ENCODE results near the gene GPR153. TPM values are rescaled to one million over a fixed set of nuclear protein-coding genes. Genes with fewer than 3 reads are reported as not detected.

The GPR153 gene
- total RNA-seq, 4 donors from 2014 or later = 5.6 to 22.1 (median 10.3) TPM

- H3K27me3 ChIP-seq = no peaks in the 10 kb centered on the region
- no peaks in the 10 kb centered on the region for H3K9me3 ChIP-seq
- intact Hi-C loops (cut with DNase I; ENCODE audit: low total_unique reads) = no loop called here
- no peak for TF ChIP-seq CTCF (IDR thresholded peaks at IDR 0.05)
- no peak for TF ChIP-seq POLR2A (IDR thresholded peaks at IDR 0.05)
- H3K27ac ChIP-seq = no peak overlapping the region
- peaks cover 0 to 8% of the 10 kb centered on the region in 2 donors for H3K4me1 ChIP-seq
- H3K4me3 ChIP-seq = no peak overlapping the region
- no peaks in the 10 kb centered on the region for H3K36me3 ChIP-seq
- DNase-seq = no peak
Observed at GRCh38 chr1:6212193-6212959, 48.5 kb downstream of the GPR153 start.

- no peak for DNase-seq
- TF ChIP-seq POLR2A (IDR thresholded peaks at IDR 0.05) (no peak), CTCF (IDR thresholded peaks at IDR 0.05) (no peak)
- Histone ChIP-seq H3K4me1 (peaks cover 0 to 8% of the 10 kb centered on the region in 2 donors), H3K27me3 (no peaks in the 10 kb centered on the region), H3K4me3 (no peak overlapping the region), H3K36me3 (no peaks in the 10 kb centered on the region), H3K27ac (no peak overlapping the region), H3K9me3 (no peaks in the 10 kb centered on the region)
- intact Hi-C loops (cut with DNase I; ENCODE audit: low total_unique reads) = no loop called here
Observed at GRCh38 chr1:6211731-6212130, 49.2 kb downstream of the GPR153 start.

DNA sequence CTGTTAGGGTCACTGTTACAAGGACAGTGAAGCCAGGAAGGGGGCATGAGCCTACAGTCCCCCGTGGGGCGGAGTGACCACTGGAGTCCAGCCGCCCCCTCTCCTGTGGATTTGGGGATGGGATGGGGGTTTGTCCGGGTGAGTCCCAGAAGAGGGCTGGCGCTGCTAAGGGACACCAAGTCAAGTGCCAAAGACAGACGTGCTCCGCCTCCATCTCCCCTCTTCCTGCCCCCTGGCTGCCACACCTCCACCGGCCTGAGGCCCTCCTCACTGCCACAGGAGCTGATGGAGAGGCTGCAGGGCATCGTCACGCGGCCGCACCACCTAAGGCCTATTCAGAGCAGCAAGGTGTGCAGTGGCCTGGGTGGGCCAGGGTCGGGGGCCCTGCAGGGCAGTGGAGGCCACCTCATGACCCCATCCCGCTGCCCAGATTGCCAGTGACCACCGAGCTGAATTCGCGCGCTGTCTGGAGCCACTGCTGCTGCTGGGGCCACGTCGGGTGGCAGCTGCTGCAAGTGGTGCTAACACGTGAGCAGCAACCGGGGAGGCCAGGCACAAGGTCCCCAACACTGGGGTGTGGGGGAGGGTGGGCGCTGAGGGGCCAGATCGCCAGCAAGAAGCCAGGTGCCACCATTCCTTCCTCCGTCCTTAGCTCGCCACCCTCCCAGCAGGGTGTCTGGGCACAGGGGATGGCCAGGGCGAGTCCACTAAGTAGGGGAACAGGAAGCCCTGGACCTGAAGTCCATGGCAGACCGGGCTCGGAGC, 50.1 kb downstream of the GPR153 start:
- TF ChIP-seq POLR2A (IDR thresholded peaks at IDR 0.05) (no peak), CTCF (IDR thresholded peaks at IDR 0.05) (no peak)

GRCh38 chr1:6209661-6210580, 51.0 kb downstream of the GPR153 start:
- Histone ChIP-seq H3K4me1 (peaks cover 0 to 8% of the 10 kb centered on the region in 2 donors), H3K4me3 (no peak overlapping the region), H3K27me3 (no peaks in the 10 kb centered on the region), H3K9me3 (no peaks in the 10 kb centered on the region), H3K27ac (no peak overlapping the region), H3K36me3 (no peaks in the 10 kb centered on the region)
- intact Hi-C loops (cut with DNase I; ENCODE audit: low total_unique reads) = no loop called here
- DNase-seq = no peak
- TF ChIP-seq CTCF (IDR thresholded peaks at IDR 0.05) (no peak), POLR2A (IDR thresholded peaks at IDR 0.05) (no peak)

More for the DNA sequence above, 50.1 kb downstream of the GPR153 start:
- intact Hi-C loops (cut with DNase I; ENCODE audit: low total_unique reads) = no loop called here
- Histone ChIP-seq H3K27me3 (no peaks in the 10 kb centered on the region), H3K27ac (no peak overlapping the region), H3K36me3 (no peaks in the 10 kb centered on the region), H3K4me3 (no peak overlapping the region), H3K9me3 (no peaks in the 10 kb centered on the region), H3K4me1 (peaks cover 0 to 8% of the 10 kb centered on the region in 2 donors)
- no peak for DNase-seq
